ENCODE results near the gene ST7. TPM values are rescaled to one million over a fixed set of nuclear protein-coding genes. Genes with fewer than 3 reads are reported as not detected.

Gene ST7
- total and polyA plus RNA-seq, 2 donors (not counting 3 experiments of a cell fraction or from before 2014, with no cell fraction given), result 18.6 to 24.9 TPM

DNA sequence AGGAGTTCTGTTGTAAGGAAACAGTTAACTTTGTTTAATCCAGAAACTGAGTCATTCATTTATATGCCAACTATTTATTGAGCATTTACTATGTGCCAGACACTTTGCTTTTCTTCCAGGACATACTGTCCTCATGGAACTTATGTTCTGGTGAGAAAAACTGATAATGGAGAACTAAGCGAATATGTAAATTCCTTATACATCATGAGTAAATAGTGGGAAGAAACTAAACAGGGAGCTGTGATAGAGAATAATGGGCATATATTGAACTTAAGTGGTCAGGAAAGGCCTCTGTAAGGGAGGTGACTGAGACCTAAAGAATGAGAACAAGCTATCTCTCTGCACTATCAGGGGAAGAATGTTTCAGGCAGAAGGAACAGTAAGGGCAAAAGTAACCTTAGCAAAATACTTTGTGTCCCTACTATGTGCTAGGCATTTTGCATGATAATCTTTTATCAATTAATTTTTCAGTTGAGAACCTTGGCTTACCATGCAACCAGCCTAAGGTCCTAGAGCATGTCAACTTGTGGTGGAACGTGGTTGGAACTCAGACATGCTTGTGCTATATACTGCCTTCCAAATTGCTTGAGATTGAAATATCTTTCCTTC lies 45.4 kb downstream of the ST7 start:
- DNase-seq (ENCODE audit: low read depth, low spot score), result no peak
- no peak overlapping the region for H3K9ac ChIP-seq (replicated peaks; ENCODE audit: extremely low read depth, insufficient read depth, low read length)
- intact Hi-C loops (cut with micrococcal nuclease), result no loop called here
- peaks cover 7% of the 10 kb centered on the region for H3K79me2 ChIP-seq (ENCODE audit: control insufficient read depth, insufficient read depth, low read length)
- no peaks in the 10 kb centered on the region for H3K4me1 ChIP-seq (ENCODE audit: control insufficient read depth, extremely low read depth, insufficient read depth, low read length)
- FAIRE-seq, result no peak
- ChIA-PET CTCF (interaction anchor here (0.6 to 3.9 kb wide), 5 partner anchors 9 to 129 kb away, joined by 3 to 33 read pairs (median 6); no protein-coding TSS in a partner anchor), POLR2A (interaction anchor here (0.6 kb wide), 1 partner anchor 117 kb away, joined by 7 read pairs; no protein-coding TSS in a partner anchor)
- no peak overlapping the region for H3K4me2 ChIP-seq (ENCODE audit: insufficient read depth, low read length)
- no peak overlapping the region for H3K4me3 ChIP-seq (replicated peaks in 1 of 3; ENCODE audit: insufficient read depth in 1 of 3, low read depth in 1 of 3, low read length in 3 of 3)
- no peaks in the 10 kb centered on the region for H3K9me1 ChIP-seq (replicated peaks; ENCODE audit: control insufficient read depth, extremely low read depth, insufficient read depth, low read length)
- H3K9me3 ChIP-seq (replicated peaks; ENCODE audit: control insufficient read depth, insufficient read depth, low read length), result no peaks in the 10 kb centered on the region
- no peaks in the 10 kb centered on the region for H4K20me1 ChIP-seq (replicated peaks; ENCODE audit: control insufficient read depth, extremely low read depth, insufficient read depth, low read length)
- BruUV-seq (replicated peaks), result no TSS peak
- H2AFZ ChIP-seq (ENCODE audit: low read depth, low read length), result no peak overlapping the region
- H3K27ac ChIP-seq (ENCODE audit: insufficient read depth, low read depth, low read length), result no peak overlapping the region
- no peaks in the 10 kb centered on the region for H3K27me3 ChIP-seq (ENCODE audit: control insufficient read depth in 2 of 2, insufficient read depth in 2 of 2, low read length in 2 of 2)
- TF ChIP-seq POLR2A (IDR thresholded peaks at IDR 0.05; ENCODE audit: low read depth, low read length), result no peak
- no peak for TF ChIP-seq JUN (IDR thresholded peaks at IDR 0.05; ENCODE audit: borderline replicate concordance, insufficient read depth, insufficient read length, low read depth)
- TF ChIP-seq, protein P1, sequence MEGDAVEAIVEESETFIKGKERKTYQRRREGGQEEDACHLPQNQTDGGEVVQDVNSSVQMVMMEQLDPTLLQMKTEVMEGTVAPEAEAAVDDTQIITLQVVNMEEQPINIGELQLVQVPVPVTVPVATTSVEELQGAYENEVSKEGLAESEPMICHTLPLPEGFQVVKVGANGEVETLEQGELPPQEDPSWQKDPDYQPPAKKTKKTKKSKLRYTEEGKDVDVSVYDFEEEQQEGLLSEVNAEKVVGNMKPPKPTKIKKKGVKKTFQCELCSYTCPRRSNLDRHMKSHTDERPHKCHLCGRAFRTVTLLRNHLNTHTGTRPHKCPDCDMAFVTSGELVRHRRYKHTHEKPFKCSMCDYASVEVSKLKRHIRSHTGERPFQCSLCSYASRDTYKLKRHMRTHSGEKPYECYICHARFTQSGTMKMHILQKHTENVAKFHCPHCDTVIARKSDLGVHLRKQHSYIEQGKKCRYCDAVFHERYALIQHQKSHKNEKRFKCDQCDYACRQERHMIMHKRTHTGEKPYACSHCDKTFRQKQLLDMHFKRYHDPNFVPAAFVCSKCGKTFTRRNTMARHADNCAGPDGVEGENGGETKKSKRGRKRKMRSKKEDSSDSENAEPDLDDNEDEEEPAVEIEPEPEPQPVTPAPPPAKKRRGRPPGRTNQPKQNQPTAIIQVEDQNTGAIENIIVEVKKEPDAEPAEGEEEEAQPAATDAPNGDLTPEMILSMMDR (IDR thresholded peaks at IDR 0.05; ENCODE audit: extremely low read depth in 1 of 2, insufficient read depth in 1 of 2, low read depth in 1 of 2, low read length in 2 of 2), result no peak
- no peak for TF ChIP-seq POLR2AphosphoS5 (IDR thresholded peaks at IDR 0.05; ENCODE audit: insufficient read depth, low read depth, low read length)
- no peak for TF ChIP-seq EZH2 (IDR thresholded peaks at IDR 0.05; ENCODE audit: borderline replicate concordance, low read depth, low read length, severe bottlenecking)
- TF ChIP-seq, protein P2, sequence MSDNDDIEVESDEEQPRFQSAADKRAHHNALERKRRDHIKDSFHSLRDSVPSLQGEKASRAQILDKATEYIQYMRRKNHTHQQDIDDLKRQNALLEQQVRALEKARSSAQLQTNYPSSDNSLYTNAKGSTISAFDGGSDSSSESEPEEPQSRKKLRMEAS (IDR thresholded peaks at IDR 0.05; ENCODE audit: insufficient read depth, insufficient read length), result no peak
- no peak for TF ChIP-seq FOS (IDR thresholded peaks at IDR 0.05; ENCODE audit: borderline replicate concordance, insufficient read depth, low read length)
- TF ChIP-seq GATA2 (IDR thresholded peaks at IDR 0.05; ENCODE audit: insufficient read depth, insufficient read length, low read depth, low read length), result no peak
- TF ChIP-seq MYC (IDR thresholded peaks at IDR 0.05; ENCODE audit: low read depth, low read length), result no peak
- dilution Hi-C loops (cut with MboI; ENCODE audit: extremely low pct_ligation_motif_present, low sequenced_read_pairs), result no loop called here
- H3K36me3 ChIP-seq (ENCODE audit: control insufficient read depth in 2 of 2, extremely low read depth in 1 of 2, insufficient read depth in 2 of 2, low read length in 2 of 2), result no peaks in the 10 kb centered on the region

Data from endothelial cell of umbilical vein (primary cell).